ENCODE results near the gene VDAC1. TPM values are rescaled to one million over a fixed set of nuclear protein-coding genes. Genes with fewer than 3 reads are reported as not detected.
A peak's percentile ranks its signal among the peaks of the same experiment; 100 is the strongest.

Gene VDAC1
- polyA plus RNA-seq, 1 experiment: 187 TPM

GRCh38 chr5:133948721-133949120, 56.1 kb downstream of the VDAC1 start:
- Histone ChIP-seq H3K4me3 (ENCODE audit: low read depth, low read length) (no peak overlapping the region), H3K36me3 (ENCODE audit: control insufficient read depth, insufficient read depth, low read length) (no peaks in the 10 kb centered on the region), H3K27me3 (ENCODE audit: control insufficient read depth, insufficient read depth, low read length) (0 out of 2 replicates have a peak, but pooled peaks cover 2% of the 10 kb centered on the region)
- no peak for TF ChIP-seq CTCF (IDR thresholded peaks at IDR 0.05; ENCODE audit: insufficient read depth, low read depth, low read length)
- CTCF ChIA-PET: no interaction called here
- DNase-seq (ENCODE audit: low read depth): no peak
- POLR2A ChIA-PET: no interaction called here

- ChIA-PET POLR2A (no interaction called here), CTCF (interaction anchor here (1.0 kb wide), 1 partner anchor 9 kb away, joined by 3 read pairs; no protein-coding TSS in a partner anchor)
- Histone ChIP-seq H3K4me3 (ENCODE audit: low read depth, low read length) (no peak overlapping the region), H3K27me3 (ENCODE audit: control insufficient read depth, insufficient read depth, low read length) (peaks cover 2% of the 10 kb centered on the region; the same call in 1 of the 2 replicates), H3K36me3 (ENCODE audit: control insufficient read depth, insufficient read depth, low read length) (no peaks in the 10 kb centered on the region)
- no peak for DNase-seq (ENCODE audit: low read depth)
- no peak for TF ChIP-seq CTCF (IDR thresholded peaks at IDR 0.05; ENCODE audit: insufficient read depth, low read depth, low read length)
Observed at GRCh38 chr5:133947431-133947841, 57.3 kb downstream of the VDAC1 start.

- DNase-seq (ENCODE audit: low read depth): no peak
- ChIA-PET CTCF (interaction anchor here (1.0 to 1.5 kb wide), 4 partner anchors 8 to 76 kb away, joined by 3 to 5 read pairs (median 4); no protein-coding TSS in a partner anchor), POLR2A (no interaction called here)
- Histone ChIP-seq H3K27me3 (ENCODE audit: control insufficient read depth, insufficient read depth, low read length) (peaks cover 2% of the 10 kb centered on the region), H3K36me3 (ENCODE audit: control insufficient read depth, insufficient read depth, low read length) (no peaks in the 10 kb centered on the region), H3K4me3 (ENCODE audit: low read depth, low read length) (no peak overlapping the region)
- TF ChIP-seq CTCF (IDR thresholded peaks at IDR 0.05; ENCODE audit: insufficient read depth, low read depth, low read length): no peak
Observed at GRCh38 chr5:133945568-133945967, 59.2 kb downstream of the VDAC1 start.

- Histone ChIP-seq H3K4me3 (ENCODE audit: low read depth, low read length) (no peak overlapping the region), H3K36me3 (ENCODE audit: control insufficient read depth, insufficient read depth, low read length) (no peaks in the 10 kb centered on the region), H3K27me3 (ENCODE audit: control insufficient read depth, insufficient read depth, low read length) (peaks cover 2% of the 10 kb centered on the region)
- peak; percentile 61 for TF ChIP-seq CTCF (IDR thresholded peaks at IDR 0.05; ENCODE audit: insufficient read depth, low read depth, low read length)
- CTCF ChIA-PET: interaction anchor here (0.5 to 1.5 kb wide), 6 partner anchors 8 to 905 kb away, joined by 3 to 5 read pairs (median 4); no protein-coding TSS in a partner anchor
- POLR2A ChIA-PET: no interaction called here
- DNase-seq (ENCODE audit: low read depth): no peak
Observed at GRCh38 chr5:133944263-133945185, 60.3 kb downstream of the VDAC1 start.

GRCh38 chr5:133943475-133943817, 61.3 kb downstream of the VDAC1 start:
- no peak for DNase-seq (ENCODE audit: low read depth)
- Histone ChIP-seq H3K36me3 (ENCODE audit: control insufficient read depth, insufficient read depth, low read length) (no peaks in the 10 kb centered on the region), H3K27me3 (ENCODE audit: control insufficient read depth, insufficient read depth, low read length) (peaks cover 2% of the 10 kb centered on the region), H3K4me3 (ENCODE audit: low read depth, low read length) (no peak overlapping the region)
- ChIA-PET CTCF (no interaction called here), POLR2A (no interaction called here)
- TF ChIP-seq CTCF (IDR thresholded peaks at IDR 0.05; ENCODE audit: insufficient read depth, low read depth, low read length): no peak
